ENCODE results near the gene INAFM2. TPM values are rescaled to one million over a fixed set of nuclear protein-coding genes. Genes with fewer than 3 reads are reported as not detected.
A peak's percentile ranks its signal among the peaks of the same experiment; 100 is the strongest.

Gene INAFM2
- total and polyA plus RNA-seq, 9 of the 15 experiments (the other 6 are each of a cell fraction or from before 2014, with no cell fraction given) = 11.8 to 43.1 (median 27.2) TPM

DNA sequence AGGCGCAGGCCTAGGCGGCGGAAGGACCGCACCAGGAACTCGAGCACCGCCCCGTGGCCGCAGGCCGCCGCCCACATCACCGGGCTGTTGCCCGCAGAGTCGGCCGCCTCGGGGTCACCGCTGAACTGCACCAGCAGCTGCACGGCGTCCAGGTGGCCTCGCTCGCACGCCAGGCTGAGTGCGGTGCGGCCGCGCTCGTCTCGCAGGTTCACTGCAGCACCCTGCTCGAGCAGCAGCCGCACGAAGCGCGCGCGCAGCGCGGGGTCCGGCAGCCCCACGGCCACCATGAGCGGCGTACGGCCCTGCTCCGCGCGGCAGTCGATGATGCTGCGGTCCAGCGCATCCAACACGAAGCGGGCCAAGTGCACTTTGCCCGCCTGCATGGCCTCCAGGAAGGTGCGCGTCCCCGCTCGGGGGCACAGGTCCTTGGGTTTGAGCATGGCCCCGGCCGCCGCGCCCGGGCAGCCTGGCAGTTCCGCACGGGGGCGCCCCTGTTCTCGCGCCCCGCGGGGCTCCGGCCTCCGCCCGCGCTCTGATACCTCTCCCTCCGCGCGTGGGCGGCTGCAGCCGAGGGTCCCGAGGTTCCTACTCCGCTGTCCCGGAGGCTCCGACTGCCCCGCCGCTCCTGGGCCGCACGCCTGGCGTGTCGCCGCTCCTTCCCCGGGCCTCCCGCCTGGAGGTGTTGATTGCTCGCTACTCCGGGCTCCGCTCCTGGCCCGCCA, 41.2 kb upstream of the INAFM2 start (continued):
- TF ChIP-seq, protein P1, sequence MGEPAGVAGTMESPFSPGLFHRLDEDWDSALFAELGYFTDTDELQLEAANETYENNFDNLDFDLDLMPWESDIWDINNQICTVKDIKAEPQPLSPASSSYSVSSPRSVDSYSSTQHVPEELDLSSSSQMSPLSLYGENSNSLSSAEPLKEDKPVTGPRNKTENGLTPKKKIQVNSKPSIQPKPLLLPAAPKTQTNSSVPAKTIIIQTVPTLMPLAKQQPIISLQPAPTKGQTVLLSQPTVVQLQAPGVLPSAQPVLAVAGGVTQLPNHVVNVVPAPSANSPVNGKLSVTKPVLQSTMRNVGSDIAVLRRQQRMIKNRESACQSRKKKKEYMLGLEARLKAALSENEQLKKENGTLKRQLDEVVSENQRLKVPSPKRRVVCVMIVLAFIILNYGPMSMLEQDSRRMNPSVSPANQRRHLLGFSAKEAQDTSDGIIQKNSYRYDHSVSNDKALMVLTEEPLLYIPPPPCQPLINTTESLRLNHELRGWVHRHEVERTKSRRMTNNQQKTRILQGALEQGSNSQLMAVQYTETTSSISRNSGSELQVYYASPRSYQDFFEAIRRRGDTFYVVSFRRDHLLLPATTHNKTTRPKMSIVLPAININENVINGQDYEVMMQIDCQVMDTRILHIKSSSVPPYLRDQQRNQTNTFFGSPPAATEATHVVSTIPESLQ (CRISPR knock-in tag; IDR thresholded peaks at IDR 0.05) = no peak
- TF ChIP-seq STAT6 (CRISPR knock-in tag; IDR thresholded peaks at IDR 0.05) (0 out of 2 replicates have a peak, but pooled peaks have one; percentile 64), KAT2B (IDR thresholded peaks at IDR 0.05; ENCODE audit: low read depth, low read length) (no peak), KLF6 (CRISPR knock-in tag; IDR thresholded peaks at IDR 0.05; ENCODE audit: borderline replicate concordance) (no peak), ZNF778 (CRISPR knock-in tag; IDR thresholded peaks at IDR 0.05) (no peak), MEF2A (IDR thresholded peaks at IDR 0.05; ENCODE audit: control insufficient read depth, low read depth, low read length) (no peak), TCF15 (CRISPR knock-in tag; IDR thresholded peaks at IDR 0.05) (no peak), TCFL5 (CRISPR knock-in tag; conservative IDR thresholded peaks at IDR 0.05) (no peak), PATZ1 (CRISPR knock-in tag; IDR thresholded peaks at IDR 0.05; ENCODE audit: borderline replicate concordance) (no peak), TCF7 (IDR thresholded peaks at IDR 0.05; ENCODE audit: borderline replicate concordance) (no peak), THAP12 (CRISPR knock-in tag; IDR thresholded peaks at IDR 0.05) (no peak; the same call in 1 of the 2 replicates)
- TF ChIP-seq, protein P2, sequence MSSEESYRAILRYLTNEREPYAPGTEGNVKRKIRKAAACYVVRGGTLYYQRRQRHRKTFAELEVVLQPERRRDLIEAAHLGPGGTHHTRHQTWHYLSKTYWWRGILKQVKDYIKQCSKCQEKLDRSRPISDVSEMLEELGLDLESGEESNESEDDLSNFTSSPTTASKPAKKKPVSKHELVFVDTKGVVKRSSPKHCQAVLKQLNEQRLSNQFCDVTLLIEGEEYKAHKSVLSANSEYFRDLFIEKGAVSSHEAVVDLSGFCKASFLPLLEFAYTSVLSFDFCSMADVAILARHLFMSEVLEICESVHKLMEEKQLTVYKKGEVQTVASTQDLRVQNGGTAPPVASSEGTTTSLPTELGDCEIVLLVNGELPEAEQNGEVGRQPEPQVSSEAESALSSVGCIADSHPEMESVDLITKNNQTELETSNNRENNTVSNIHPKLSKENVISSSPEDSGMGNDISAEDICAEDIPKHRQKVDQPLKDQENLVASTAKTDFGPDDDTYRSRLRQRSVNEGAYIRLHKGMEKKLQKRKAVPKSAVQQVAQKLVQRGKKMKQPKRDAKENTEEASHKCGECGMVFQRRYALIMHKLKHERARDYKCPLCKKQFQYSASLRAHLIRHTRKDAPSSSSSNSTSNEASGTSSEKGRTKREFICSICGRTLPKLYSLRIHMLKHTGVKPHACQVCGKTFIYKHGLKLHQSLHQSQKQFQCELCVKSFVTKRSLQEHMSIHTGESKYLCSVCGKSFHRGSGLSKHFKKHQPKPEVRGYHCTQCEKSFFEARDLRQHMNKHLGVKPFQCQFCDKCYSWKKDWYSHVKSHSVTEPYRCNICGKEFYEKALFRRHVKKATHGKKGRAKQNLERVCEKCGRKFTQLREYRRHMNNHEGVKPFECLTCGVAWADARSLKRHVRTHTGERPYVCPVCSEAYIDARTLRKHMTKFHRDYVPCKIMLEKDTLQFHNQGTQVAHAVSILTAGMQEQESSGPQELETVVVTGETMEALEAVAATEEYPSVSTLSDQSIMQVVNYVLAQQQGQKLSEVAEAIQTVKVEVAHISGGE (CRISPR knock-in tag; IDR thresholded peaks at IDR 0.05) = no peak

Data from K562 (cell line).